H1 (cell line): ENCODE measurements around the gene NPBWR2. TPM values are rescaled to one million over a fixed set of nuclear protein-coding genes. Genes with fewer than 3 reads are reported as not detected.

ENCODE experiments used
- CBX5 ChIP-seq: fragments of 300-800, 300-1000 bp; sonication (generic); IDR thresholded peaks from 2 replicates; pipeline ENCODE4 v1.7.1; 2016; ENCODE audit warnings: antibody characterized with exemption, low read length, low read depth
- CBX8 ChIP-seq: fragments of 300-800, 300-1000 bp; sonication (generic); IDR thresholded peaks from 2 replicates; pipeline ENCODE4 v1.7.1; 2016; ENCODE audit warnings: low read depth, low read length, borderline replicate concordance
- CTBP2 ChIP-seq: IDR thresholded peaks from 2 replicates; pipeline ENCODE4 v1.7.0; 2011; ENCODE audit warnings: borderline replicate concordance, mild to moderate bottlenecking, moderate library complexity, mixed read lengths, low read length; ENCODE audit not compliant: insufficient read depth, insufficient read length
- EP300 ChIP-seq, 2 experiments: IDR thresholded peaks; 1 replicate in 1 of 2; 2 replicates in 1 of 2; pipeline ENCODE4 v1.6.1; 2011 to 2012; ENCODE audit warnings: low read depth in 2 of 2, low read length in 2 of 2, mild to moderate bottlenecking in 2 of 2, borderline replicate concordance in 1 of 2, inconsistent platforms in 1 of 2, moderate library complexity in 1 of 2
- EZH2 ChIP-seq: fragments of 200-600 bp; sonication (generic); IDR thresholded peaks from 2 replicates; pipeline ENCODE4 v1.7.1; 2012; ENCODE audit warnings: low read depth, mild to moderate bottlenecking, moderate library complexity, low read length, inconsistent platforms; ENCODE audit not compliant: severe bottlenecking
- GABPA ChIP-seq: IDR thresholded peaks from 2 replicates; pipeline ENCODE4 v1.6.1; 2011; ENCODE audit warnings: mild to moderate bottlenecking, low read length, moderate library complexity, borderline replicate concordance; ENCODE audit not compliant: insufficient read depth
- HDAC6 ChIP-seq: IDR thresholded peaks from one replicate; pipeline ENCODE4 v1.7.1; 2012; ENCODE audit warnings: low read depth, mild to moderate bottlenecking, inconsistent platforms, low read length, moderate library complexity
- RXRA ChIP-seq: IDR thresholded peaks from 2 replicates; pipeline ENCODE4 v1.6.1; 2011; ENCODE audit warnings: low read depth, mild to moderate bottlenecking, low read length, moderate library complexity; ENCODE audit not compliant: insufficient read depth
- SIRT6 ChIP-seq: IDR thresholded peaks from one replicate; pipeline ENCODE4 v1.7.1; 2012; ENCODE audit warnings: low read length, inconsistent platforms
- SIX5 ChIP-seq: IDR thresholded peaks from 2 replicates; pipeline ENCODE4 v1.6.1; 2011; ENCODE audit warnings: mild to moderate bottlenecking, low read depth, low read length
- SP4 ChIP-seq: IDR thresholded peaks from 2 replicates; pipeline ENCODE4 v1.6.1; 2012; ENCODE audit warnings: low read length, inconsistent platforms
- polyA plus RNA-seq, 7 experiments: library from polyadenylated mRNA; depleted of rRNA in 3 of 7; stranded (reverse) in 5 of 7; unstranded in 2 of 7; fragments of >200 nt in 5 of 7; fragments of 200-250 nt in 2 of 7; gene quantifications; 1 replicate in 5 of 7; 2 replicates in 1 of 7; 4 replicates in 1 of 7; pipeline versions ENCODE4 v1.2.1 to v1.2.3, GENCODE V29; 2011 to 2013; ENCODE audit warnings: missing spikeins in 2 of 7, mixed read lengths in 2 of 7
- total RNA-seq: library from RNA; stranded (reverse); fragmentation: NEBNext Ultra II Directional; extraction: Animal tissue kit (Norgen Biotek cat#: 25700); gene quantifications from 2 replicates; pipeline ENCODE4 v1.2.1, GENCODE V29; 2021

The NPBWR2 gene
- total and polyA plus RNA-seq, 2 of the 8 experiments (the other 6 are each of a cell fraction or from before 2014, with no cell fraction given), result not detected

- TF ChIP-seq CTBP2 (no peak), SP4 (no peak), EP300 (IDR thresholded peaks at IDR 0.05; ENCODE audit: borderline replicate concordance in 1 of 2, low read depth in 2 of 2, low read length in 2 of 2) (no peak), SIRT6 (no peak), EZH2 (no peak), GABPA (no peak), CBX8 (no peak), RXRA (no peak), HDAC6 (no peak), SIX5 (no peak), CBX5 (no peak)
Measured at GRCh38 chr20:64071341-64072332, 35.7 kb downstream of the NPBWR2 start (continued).
